Right lung (tissue), 5 donors: ENCODE measurements around the gene P3H3. TPM values are rescaled to one million over a fixed set of nuclear protein-coding genes. Genes with fewer than 3 reads are reported as not detected.

Experiments used
- DNase-seq, 2 donors: peaks; one replicate each; pipeline ENCODE4 v3.0.0-alpha.2; 2013
- polyA plus RNA-seq, 5 donors: library from polyadenylated mRNA; unstranded; fragments of 120-200 nt; gene quantifications; one replicate each; pipeline versions ENCODE4 v1.2.1 to v1.2.3, GENCODE V29; 2013; ENCODE audit warnings: inconsistent platforms in 1 of 5, low replicate concordance in 1 of 5; ENCODE audit not compliant: insufficient read length in 5 of 5, insufficient read depth in 1 of 5

The P3H3 gene
- polyA plus RNA-seq, 5 donors, result 14.5 to 40.9 (median 21.7) TPM

DNA sequence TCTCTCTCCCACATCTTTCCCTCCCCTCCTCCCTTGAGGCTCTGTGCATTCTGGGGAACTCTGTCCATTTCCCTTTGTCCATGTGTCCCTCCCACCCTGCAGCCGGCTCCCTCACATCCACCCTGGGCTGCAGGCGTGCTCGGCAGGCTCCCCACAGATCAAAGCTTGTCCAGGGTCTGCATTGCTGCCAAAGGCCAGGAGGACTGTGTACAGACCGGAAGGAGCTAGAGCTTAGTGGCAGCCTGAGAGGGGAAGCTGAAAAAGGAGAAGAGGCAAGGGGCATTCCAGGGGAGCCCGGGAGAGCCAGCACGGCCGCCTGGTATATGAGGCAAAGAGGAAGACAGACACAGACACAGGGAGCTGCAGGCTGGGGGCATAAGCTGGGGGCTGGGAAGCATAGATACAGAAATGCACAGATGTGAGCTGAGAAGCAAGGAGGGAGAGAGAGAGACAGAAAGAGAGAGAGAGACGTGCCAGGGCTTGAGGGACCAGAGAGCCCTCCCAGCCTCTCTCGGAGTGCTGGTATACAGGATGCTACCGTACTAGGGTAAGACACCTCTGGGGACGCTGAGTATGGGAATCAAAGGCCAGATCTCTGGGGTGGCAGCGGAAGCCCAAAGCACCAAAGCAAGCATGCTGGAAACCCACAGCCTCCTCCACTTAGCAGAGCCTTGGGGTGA lies 35.5 kb upstream of the P3H3 start:
- peak in 1 of 2 donors; percentile 58 for DNase-seq

DNA sequence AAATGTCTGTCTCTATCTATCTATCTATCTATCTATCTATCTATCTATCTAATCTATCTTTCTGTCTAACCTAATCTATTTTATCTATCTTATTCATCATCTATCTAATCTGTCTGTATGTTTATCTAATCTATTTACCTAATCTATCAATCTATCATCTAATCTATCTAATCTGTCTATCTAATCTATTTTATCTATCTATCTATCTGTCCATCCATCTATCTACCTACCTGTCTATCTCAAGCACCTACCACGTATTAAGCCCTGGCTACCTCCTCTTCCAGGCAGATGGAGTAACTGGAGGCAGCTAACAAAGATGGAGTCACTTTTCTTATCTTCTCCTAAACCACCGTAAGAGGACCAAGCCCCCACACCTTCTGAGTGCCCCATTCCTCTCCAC lies 33.1 kb upstream of the P3H3 start:
- no peak for DNase-seq

DNA sequence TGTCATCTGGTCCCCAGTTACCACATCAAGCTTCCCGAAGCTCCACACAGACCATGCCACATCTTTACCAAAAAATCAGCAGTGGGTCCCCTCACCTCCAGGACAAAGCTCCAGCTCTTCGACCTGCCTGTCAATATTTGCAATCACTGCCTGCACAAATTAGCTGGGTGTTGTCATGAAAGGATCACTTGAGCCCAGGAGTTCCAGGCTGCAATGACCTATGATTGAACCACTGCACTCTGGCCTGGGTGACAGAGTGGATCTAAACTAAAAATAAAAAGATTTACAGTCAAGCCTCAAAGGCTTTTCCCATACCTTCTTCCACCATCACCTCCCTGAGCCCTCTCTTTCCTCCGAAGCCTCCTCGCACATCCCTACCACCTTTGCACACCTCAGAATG lies 31.6 kb upstream of the P3H3 start:
- DNase-seq, result no peak

DNA sequence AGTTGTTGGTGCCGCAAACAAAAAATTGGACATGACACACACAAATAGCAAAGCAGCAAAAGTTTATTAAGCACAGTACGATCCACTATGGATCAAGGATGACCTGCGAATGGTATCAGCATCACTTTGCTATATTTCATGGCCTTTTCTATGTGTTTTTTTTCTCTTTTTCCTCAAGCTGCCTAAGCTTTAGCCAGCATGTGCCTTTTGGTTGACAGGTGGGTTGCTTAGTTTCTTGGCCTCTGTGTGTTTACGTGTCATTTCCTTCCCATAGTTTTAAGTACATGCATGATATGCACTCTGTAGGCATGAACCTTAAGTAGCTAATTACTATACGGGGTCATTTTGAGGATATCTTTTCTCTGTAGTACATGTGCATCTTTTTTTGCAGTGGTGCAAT lies 29.1 kb upstream of the P3H3 start:
- no peak for DNase-seq

DNA sequence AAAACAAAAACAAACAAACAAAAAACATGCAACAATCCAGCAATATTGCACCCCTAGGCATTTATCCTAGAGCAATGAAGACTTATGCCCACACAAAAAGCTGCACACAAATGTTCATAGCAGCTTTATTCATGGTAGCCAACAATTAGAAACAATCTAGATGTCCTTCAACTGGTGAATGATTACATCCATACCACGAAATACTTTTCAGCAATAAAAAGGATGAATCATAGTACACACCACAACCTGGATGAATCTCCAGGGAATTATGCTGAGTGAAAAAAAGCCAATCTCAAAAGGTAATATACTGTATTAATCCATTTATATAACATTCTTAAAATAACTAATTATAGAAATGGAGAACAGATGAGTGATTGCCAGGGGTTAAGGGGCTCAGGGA lies 21.0 kb upstream of the P3H3 start:
- no peak for DNase-seq

DNA sequence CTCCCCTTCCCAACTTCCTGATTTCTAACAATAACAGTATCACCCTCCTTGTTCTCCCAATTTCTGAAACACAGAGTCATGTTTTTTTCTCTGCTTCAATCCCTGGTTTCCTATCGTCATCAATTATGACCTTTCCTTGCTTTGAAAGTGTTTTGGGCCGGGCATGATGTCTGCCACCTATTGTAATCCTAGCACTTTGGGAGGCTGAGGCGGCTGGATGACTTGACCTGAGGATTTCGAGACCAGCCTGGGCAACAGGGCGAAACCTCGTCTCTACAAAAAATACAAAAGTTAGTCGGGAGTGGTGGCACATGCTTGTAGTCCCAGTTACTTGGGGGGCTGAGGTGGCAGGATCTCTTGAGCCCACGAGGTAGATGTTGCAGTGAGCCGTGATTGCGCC lies 19.2 kb upstream of the P3H3 start:
- DNase-seq, result no peak

DNA sequence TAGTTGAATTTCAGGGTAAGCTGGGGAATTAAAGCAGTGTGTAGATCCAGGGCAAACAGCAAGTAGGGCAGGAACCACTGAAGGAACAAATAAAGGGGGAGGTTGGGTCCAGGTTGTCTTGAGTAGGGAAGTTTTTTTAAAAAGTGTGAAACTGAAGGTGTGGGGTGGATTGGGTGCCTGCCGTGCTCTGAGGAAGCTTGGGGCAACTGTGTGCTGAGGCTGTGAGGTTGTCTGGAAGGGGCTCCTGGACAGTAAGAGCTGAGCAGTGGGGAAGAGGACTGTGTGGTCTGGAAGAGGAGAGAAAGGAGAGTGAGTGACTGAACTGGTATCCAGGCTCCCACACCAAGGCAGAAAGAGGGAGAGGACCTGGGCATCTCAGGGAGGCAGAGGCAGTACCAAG lies 17.4 kb upstream of the P3H3 start:
- no peak for DNase-seq

DNA sequence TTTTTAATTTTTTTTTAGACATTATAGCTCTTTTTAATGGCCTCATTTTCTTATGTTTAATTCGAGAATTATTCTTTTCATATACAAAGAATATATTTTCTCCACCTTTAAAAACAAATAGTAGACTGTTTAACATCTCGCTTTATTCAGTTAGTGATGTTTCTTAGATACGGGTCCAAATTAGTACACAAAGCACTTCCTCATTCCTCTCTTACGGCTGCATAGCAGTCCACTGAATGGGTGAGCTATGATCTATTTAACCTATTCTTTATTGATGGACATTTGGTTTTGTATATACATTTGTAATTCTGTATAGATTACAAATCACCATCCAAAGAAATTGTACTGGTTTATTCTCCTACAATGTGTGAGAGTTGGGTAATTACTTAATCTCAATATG lies 14.8 kb upstream of the P3H3 start:
- DNase-seq, result no peak

DNA sequence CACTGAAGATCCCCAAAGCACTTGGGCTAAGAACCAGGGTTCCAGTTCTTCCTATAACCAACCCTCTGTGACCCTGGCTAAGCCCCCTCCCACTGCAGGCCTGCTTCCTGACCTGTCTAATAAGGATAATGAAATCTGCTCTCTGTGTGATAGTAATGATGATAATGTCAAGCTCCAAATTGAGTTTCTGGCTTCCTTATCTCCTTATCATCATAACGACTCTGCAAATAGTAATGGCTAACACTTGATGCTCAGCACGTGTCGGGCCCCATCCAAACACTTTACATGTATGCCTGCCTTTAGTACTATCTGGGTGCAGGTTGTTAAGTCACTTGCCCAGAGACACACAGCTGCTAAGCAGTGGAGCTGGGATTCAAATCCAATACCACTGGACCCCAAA lies 11.6 kb upstream of the P3H3 start:
- DNase-seq, result no peak

DNA sequence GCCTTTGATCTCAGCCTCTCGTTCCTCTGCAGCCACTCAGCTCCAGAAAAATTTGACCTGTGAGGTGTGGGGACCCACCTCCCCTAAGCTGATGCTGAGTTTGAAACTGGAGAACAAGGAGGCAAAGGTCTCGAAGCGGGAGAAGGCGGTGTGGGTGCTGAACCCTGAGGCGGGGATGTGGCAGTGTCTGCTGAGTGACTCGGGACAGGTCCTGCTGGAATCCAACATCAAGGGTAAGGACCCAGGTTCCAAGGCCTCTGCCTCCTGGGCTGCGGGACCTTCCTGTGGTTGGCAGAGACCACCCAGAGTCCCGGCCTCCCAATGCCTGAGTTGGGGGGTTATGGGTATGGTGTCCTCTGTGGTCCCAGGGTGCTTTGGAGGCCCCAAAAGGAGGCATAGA lies 11.1 kb upstream of the P3H3 start:
- DNase-seq, result no peak

DNA sequence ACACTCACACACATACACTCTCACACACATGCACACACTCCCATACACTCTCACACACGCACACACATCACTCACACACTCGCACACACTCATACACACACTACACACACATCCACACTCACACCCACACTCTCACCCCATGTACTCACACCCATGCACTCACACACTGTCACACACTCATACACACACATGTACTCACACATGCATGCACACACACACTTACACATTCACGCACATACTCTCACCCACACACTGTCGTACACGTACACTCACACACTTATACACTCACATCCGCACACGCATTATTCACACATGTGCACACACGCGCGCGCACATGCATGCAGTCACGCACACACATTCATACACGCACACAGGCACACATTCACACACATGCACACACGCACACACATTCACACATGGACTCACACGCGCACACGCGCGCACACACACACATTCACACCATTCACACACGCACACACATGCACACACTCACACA lies 10.5 kb upstream of the P3H3 start:
- no peak for DNase-seq

DNA sequence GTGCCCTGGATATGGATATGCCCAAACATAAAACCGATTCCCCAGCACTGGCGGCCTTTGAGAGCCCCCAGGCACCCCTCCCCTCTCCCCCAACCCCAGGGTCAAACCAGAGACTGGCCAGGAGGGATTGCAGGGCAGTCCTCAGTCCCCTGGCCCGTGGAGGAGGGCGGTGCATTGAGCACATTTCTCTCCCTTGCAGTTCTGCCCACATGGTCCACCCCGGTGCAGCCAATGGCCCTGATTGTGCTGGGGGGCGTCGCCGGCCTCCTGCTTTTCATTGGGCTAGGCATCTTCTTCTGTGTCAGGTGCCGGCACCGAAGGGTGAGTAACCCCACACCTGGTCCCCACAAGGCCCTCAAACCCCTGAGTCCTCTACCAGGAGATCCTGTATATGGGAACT lies 10.0 kb upstream of the P3H3 start:
- DNase-seq, result no peak

DNA sequence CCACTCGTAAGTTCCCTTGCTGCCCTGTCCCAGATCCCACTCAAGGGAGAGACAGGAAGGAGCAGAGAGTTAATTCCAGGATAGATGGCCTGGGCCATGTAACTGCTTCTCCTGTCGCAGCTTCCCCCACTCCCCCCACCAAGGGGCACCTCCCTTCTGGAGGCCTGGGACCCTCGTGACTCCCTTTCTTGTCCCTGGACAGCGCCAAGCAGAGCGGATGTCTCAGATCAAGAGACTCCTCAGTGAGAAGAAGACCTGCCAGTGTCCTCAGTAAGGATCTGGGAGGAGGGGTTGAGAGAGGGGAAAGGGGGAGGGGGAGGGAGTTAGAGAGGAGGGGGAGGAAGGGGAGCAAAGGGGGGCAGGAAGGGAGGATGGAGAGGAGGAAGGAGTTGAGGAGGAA lies 9.6 kb upstream of the P3H3 start:
- DNase-seq, result no peak

DNA sequence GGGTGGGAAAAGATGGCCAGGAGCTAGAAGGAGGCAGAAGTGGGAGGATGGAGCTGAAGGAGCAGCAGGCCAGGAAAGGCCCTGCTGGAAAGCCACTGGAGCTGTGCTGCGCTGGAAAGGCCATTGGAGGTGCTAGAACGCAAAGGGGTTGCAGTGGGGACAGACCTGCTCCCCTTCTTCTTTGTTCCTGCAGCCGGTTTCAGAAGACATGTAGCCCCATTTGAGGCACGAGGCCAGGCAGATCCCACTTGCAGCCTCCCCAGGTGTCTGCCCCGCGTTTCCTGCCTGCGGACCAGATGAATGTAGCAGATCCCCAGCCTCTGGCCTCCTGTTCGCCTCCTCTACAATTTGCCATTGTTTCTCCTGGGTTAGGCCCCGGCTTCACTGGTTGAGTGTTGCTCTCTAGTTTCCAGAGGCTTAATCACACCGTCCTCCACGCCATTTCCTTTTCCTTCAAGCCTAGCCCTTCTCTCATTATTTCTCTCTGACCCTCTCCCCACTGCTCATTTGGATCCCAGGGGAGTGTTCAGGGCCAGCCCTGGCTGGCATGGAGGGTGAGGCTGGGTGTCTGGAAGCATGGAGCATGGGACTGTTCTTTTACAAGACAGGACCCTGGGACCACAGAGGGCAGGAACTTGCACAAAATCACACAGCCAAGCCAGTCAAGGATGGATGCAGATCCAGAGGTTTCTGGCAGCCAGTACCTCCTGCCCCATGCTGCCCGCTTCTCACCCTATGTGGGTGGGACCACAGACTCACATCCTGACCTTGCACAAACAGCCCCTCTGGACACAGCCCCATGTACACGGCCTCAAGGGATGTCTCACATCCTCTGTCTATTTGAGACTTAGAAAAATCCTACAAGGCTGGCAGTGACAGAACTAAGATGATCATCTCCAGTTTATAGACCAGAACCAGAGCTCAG lies 8.8 kb upstream of the P3H3 start:
- no peak for DNase-seq

DNA sequence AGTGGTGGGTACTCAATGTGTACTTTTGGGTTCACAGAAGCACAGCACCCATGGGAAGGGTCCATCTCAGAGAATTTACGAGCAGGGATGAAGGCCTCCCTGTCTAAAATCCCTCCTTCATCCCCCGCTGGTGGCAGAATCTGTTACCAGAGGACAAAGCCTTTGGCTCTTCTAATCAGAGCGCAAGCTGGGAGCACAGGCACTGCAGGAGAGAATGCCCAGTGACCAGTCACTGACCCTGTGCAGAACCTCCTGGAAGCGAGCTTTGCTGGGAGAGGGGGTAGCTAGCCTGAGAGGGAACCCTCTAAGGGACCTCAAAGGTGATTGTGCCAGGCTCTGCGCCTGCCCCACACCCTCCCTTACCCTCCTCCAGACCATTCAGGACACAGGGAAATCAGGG lies 8.0 kb upstream of the P3H3 start:
- no peak for DNase-seq

DNA sequence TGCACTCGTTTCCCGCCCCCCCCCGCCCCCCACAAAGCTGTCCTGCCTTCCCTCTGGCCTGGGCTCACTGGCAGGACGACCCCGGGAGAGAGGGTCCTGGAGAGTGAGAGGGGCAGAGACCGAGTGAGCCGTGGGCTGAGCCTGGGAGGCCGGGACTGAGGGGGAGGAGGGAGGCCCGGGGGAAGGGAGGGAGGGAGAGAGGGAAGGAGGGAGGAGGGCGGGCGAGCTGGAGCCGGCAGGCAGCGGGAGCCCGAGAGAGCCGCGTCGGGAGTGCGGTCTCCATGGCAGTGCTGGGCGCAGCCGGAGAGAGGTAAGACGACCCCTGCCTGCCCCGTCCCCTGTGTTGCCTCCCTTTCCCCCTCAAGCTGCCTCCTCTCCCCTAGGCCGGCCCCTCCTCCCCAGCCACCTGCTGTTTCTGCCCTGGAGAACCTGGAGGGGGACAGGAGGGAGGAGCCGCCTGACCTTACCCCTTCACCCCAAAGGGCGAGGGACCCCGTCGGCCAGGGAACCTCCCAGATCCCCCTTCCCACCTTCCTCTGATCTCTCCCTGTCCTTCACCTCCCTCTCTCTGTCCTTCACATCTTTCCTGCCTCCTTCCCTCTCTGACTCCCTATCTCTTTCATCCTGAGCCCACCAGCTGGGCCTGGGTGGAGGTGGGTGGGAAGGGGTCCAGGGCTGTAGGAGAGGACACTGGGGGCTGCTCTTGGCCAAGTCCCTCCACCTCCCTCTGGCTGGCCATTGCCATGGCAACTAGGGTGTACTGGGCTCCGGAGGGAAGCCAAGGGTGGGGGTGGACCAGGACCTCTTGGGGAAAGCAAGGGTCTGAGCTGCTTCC lies 6.4 kb upstream of the P3H3 start, which contains the start of gene GPR162:
TSS of gene GPR162 (plus strand) at position 231 of the 835 bp plus-strand sequence. CDS start 2,078 bp downstream, outside the sequence.
- DNase-seq, result peak; percentile 67 to 81

DNA sequence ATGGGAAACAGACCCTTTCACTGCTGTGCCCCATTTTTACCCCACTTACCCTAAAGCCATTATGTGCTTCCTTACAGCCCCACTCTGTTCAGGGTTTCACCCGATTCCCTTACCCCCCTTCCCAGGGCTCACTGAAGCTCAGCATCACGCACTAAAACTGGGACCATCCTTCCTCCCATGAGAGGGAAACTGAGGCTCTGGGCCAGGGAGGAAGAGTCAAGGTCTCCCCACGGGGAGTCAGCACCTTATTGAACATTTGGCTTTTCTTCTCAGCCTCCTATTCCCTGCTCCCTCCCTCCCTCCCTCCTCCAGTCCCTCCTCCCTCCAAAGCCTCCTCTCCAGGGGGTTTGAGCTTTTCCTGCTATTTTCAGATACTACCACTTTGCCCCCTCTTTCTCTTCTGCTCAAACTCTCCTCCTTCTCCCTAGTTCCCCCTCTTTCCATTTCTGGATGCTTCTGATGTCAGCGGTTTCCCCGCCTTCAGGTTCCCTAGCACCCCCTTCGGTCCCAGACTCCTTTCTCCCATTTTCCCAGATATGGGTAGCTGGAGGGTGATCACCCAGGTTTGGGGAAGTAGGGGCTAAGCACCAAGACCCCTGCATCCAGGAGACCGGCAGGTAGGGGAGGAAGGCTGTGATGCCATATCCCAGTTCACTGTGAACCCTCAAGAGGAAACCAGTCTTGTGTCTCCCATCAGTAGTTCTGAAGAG lies 5.6 kb upstream of the P3H3 start:
- no peak for DNase-seq

DNA sequence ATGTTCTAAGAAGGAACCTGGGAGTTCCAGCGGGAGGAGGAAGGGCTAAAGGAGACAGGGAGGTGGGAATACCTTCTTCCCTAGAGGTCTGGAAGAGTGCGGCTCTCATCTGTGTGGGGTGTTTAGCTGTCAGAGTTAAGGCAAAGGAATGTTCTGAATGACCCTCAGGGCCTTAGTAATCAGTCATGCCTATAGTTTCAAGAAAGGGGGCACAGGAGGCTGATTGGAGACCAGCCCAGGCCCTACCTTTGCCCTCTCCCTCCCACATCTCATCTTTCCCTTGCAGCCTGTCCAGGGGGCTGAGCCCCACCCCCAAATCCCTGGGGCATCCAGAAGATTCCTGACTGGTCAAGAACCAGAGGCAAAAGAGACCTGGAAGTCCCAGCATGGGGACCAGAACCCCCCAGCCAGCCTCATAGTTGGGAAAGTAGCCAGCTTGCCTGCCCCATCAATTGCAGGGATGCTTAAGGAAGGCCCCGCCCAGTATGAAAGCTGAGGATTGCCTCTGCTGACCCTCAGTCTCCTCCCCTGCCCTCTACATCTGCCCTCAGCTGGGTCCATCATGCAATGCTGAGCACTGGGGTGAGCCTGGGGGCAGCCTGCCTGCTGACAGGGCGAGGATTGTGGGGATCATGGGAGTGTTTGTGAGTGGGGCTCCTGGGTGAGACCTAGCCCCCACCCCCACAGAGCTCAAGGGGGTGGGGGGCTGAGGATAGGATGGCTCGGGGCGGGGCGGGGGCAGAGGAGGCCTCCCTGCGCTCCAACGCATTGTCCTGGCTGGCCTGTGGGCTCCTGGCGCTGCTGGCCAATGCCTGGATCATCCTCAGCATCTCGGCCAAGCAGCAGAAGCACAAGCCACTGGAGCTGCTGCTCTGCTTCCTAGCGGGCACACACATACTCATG lies 4.8 kb upstream of the P3H3 start:
- no peak for DNase-seq

DNA sequence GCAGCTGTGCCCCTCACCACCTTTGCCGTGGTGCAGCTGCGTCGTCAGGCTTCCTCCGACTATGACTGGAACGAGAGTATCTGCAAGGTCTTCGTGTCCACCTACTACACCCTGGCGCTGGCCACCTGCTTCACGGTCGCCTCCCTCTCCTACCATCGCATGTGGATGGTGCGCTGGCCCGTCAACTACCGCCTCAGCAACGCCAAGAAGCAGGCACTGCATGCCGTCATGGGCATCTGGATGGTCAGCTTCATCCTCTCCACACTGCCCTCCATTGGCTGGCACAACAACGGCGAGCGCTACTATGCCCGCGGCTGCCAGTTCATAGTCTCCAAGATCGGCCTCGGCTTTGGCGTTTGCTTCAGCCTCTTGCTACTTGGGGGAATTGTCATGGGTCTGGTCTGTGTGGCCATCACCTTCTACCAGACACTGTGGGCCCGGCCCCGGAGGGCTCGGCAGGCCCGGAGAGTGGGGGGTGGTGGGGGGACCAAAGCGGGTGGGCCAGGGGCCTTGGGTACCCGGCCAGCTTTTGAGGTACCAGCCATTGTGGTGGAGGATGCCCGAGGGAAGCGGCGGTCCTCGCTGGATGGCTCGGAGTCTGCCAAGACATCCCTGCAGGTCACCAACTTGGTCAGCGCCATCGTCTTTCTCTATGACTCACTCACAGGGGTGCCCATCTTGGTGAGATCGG lies 4.0 kb upstream of the P3H3 start:
- no peak for DNase-seq

DNA sequence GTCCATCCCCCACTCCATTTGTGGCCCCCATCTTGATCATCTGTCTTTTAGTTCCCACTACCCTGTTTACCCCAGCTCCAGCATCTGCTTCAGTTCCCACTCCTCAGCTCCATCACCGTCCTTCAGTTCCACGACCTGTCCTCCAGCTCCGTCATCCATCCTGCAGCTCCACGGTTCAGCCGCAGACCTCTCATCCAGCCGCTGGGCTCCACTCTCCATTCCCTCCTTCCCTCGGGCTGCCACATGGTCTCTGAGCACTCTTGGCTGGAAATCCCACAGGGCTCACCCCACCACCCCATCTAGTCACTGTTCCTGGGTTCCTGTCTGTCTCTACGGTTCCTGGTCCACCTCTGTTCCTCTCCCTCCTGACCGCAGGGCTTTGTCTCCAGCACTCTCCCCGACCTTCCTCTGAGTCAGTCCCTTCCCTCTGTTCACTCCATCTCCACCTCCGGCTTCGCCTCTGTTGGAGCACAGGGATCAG lies 3.3 kb upstream of the P3H3 start:
- no peak for DNase-seq
